ENCODE results near the gene HENMT1.

Gene HENMT1

GRCh38 chr1:108624069-108624468 lies 36.8 kb downstream of the HENMT1 start:
- DNase-seq = no peak

GRCh38 chr1:108617724-108618056 lies 43.2 kb downstream of the HENMT1 start:
- no peak for DNase-seq

DNA sequence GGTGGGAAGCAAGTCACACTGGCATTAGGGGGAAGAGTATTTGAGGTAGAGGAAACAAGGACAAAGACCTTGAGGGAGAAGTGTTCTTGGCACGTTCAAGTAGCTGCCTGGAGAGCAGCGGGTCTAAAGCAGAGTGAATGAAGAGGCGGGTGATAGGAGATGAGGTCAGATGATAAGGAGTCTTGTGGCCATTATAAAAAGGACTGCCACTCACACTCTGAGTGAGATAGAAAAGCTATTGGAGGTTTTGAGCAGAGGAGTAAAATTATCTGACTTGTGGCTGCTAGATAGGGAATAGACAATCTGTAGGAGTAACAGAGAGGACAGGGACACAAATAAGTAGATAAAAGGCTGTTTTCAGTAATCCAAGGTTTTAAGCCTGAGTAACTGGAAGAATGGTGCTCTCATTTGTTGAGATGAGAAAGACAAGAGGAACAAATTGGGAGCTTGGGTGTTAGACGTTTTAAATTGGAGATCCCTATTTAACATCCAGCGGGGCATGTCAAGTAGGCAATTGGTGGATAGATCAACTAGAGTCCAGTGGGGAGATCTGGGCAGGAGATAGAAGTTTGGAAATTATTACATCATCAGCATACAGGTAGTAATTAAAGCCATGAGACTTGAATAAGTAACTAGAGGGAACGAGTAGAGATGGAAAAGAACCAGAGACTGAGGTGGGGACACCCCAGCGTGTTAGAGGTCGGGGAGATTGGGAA lies 43.7 kb downstream of the HENMT1 start:
- no peak for DNase-seq

- DNase-seq = no peak
Measured at GRCh38 chr1:108615544-108615943, 45.3 kb downstream of the HENMT1 start.

GRCh38 chr1:108612496-108612895 lies 48.4 kb downstream of the HENMT1 start:
- DNase-seq = no peak

GRCh38 chr1:108611984-108612383 lies 48.9 kb downstream of the HENMT1 start:
- DNase-seq = no peak

- DNase-seq = no peak
Measured at GRCh38 chr1:108610073-108610472, 50.8 kb downstream of the HENMT1 start.

DNA sequence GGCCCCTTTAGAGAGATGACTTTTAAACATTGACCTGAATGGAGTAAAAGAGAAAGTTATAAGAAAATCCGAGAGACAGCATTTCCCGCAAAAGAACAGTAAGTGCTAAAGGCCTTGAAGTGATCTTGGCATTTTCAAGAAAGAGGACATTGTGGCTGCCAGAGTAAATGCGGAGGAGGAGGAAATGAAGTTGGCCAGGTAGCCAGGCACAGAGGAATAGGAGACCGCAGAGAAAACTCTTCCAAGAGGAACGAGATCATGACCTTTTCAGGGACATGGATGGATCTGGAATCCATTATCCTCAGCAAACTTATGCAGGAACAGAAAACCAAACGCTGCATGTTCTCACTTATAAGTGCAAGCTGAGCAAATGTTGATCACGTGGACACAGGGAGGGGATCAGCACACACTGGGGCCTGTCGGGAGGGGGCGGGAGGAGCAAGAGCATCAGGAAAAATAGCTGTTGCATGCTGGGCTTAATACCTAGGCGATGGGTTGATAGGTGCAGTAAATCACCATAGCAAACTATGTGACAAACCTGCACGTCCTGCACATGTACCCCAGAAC lies 51.3 kb downstream of the HENMT1 start:
- DNase-seq = no peak

- no peak for DNase-seq
Measured at GRCh38 chr1:108606478-108606877, 54.4 kb downstream of the HENMT1 start.

- no peak for DNase-seq
Measured at GRCh38 chr1:108605633-108606032, 55.3 kb downstream of the HENMT1 start.

DNA sequence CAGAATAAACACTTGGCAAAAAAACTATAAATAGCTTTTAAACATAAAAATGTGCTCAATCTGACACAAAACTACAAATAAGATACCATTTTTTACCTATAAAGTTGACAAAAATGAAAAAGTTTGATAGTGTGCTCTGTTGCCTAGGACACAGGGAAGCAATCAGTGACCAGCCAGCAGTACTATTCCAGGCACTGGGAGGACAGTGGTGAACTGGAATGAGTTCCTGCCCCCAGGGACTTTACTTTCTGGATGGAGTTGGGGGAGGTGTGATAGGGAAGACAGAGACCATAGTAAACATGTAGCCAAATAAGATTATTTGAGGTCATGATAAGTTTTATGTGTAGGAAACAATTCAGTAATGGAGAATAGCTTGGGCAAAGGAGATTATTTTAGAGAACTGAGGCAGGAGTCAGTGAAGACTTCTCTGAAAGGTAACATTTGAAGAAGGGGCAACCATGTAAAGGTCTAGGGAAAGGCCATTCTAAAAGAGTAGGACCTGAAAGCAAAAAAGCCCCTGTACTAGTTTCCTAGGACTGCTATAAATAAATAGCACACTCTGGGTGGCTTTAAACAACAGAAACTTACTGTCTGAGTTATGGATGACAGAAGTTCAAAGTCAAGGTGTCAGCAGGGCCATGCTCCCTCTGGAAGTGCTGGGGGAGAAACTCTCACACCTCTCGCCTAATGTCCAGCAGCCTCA lies 59.0 kb downstream of the HENMT1 start:
- no peak for DNase-seq

- no peak for DNase-seq
Measured at GRCh38 chr1:108600504-108600903, 60.4 kb downstream of the HENMT1 start.

- DNase-seq = no peak
Measured at GRCh38 chr1:108598340-108598739, 62.6 kb downstream of the HENMT1 start.
